MCF 10A (cell line): ENCODE results near the gene FIZ1. TPM values are rescaled to one million over a fixed set of nuclear protein-coding genes. Genes with fewer than 3 reads are reported as not detected.
A peak's percentile ranks its signal among the peaks of the same experiment; 100 is the strongest.

Source experiments
- BruUV-seq: library from RNA; stranded (reverse); fragments of 400-500 nt; replicated peaks from 2 replicates; lab custom pipeline; 2021; lab: Mats Ljungman, UMichigan
- CTCF ChIA-PET: fragments of 300-600 bp; sonication (Branson Sonifier 250); formaldehyde crosslinking; extraction: SDS; loops from one replicate; lab custom pipeline; 2021; ENCODE audit warnings: antibody characterized with exemption, inconsistent platforms; lab: Yijun Ruan, JAX
- POLR2A ChIA-PET: fragments of 300-600, 350-650 bp; sonication (Branson Sonifier 250); formaldehyde crosslinking; extraction: SDS; loops from one replicate; lab custom pipeline; 2020; ENCODE audit warnings: antibody characterized with exemption, inconsistent platforms; lab: Yijun Ruan, JAX
- DNase-seq: peaks from one replicate; pipeline ENCODE4 v3.0.0-alpha.2; 2018; ENCODE audit not compliant: unreplicated experiment
- H3K27ac Mint-ChIP-seq: one replicate; pipeline ENCODE4 v1.8.0; 2022; ENCODE audit warnings: mild to moderate bottlenecking, low read depth, mixed read lengths; ENCODE audit not compliant: unreplicated experiment
- H3K27me3 Mint-ChIP-seq: one replicate; pipeline ENCODE4 v1.8.0; 2022; ENCODE audit warnings: mixed read lengths; ENCODE audit not compliant: insufficient read depth, unreplicated experiment
- H3K36me3 Mint-ChIP-seq: one replicate; pipeline ENCODE4 v1.8.0; 2022; ENCODE audit warnings: mild to moderate bottlenecking, moderate library complexity, mixed read lengths; ENCODE audit not compliant: insufficient read depth, unreplicated experiment
- H3K4me1 Mint-ChIP-seq: one replicate; pipeline ENCODE4 v1.8.0; 2022; ENCODE audit warnings: mixed read lengths; ENCODE audit not compliant: insufficient read depth, unreplicated experiment
- H3K4me3 Mint-ChIP-seq: one replicate; pipeline ENCODE4 v1.8.0; 2022; ENCODE audit warnings: mild to moderate bottlenecking, moderate library complexity, mixed read lengths; ENCODE audit not compliant: unreplicated experiment
- H3K9me3 Mint-ChIP-seq: one replicate; pipeline ENCODE4 v1.8.0; 2022; ENCODE audit warnings: mixed read lengths; ENCODE audit not compliant: unreplicated experiment
- CTCF ChIP-seq: fragments of 200-600 bp; IDR thresholded peaks from one replicate; pipeline ENCODE4 v1.8.0; 2022; ENCODE audit warnings: antibody characterized with exemption, mild to moderate bottlenecking; ENCODE audit not compliant: unreplicated experiment
- intact Hi-C: fragments of 100-400 bp; cut with micrococcal nuclease; formaldehyde crosslinking; loops from 2 replicates; pipeline ENCODE4 v1.14.1; 2022
- total RNA-seq: library from RNA; stranded (reverse); gene quantifications from 2 replicates; pipeline ENCODE4 v1.2.3, GENCODE V29; 2022

Gene FIZ1
- total RNA-seq, 1 experiment from 2014 or later = 16.3 TPM

- no peak for TF ChIP-seq CTCF
- H3K9me3 Mint-ChIP-seq = no peaks in the 10 kb centered on the region
- H3K4me1 Mint-ChIP-seq = peaks cover 42% of the 10 kb centered on the region
- peak within 1 kb of the TSS; percentile 99 for H3K27ac Mint-ChIP-seq
- POLR2A ChIA-PET = interaction anchor here (0.5 to 2.6 kb wide), 27 partner anchors 8 to 1462 kb away, joined by 3 to 26 read pairs (median 5); partner anchors contain the start of genes CNOT3, NAT14, PPP1R12C and PPP6R1
- H3K27me3 Mint-ChIP-seq = no peaks in the 10 kb centered on the region
- intact Hi-C loops = loop anchor here (1.0 kb wide), 2 partner anchors 42 to 341 kb away; partner anchors contain the start of gene PPP6R1
- BruUV-seq = no TSS peak
- peak within 1 kb of the TSS; percentile 97 for H3K4me3 Mint-ChIP-seq
- CTCF ChIA-PET = interaction anchor here (0.5 to 1.2 kb wide), 3 partner anchors 12 to 539 kb away, joined by 3 to 4 read pairs (median 3); no protein-coding TSS in a partner anchor
- peak; percentile 94 for DNase-seq
- peaks cover 28% of the 10 kb centered on the region for H3K36me3 Mint-ChIP-seq
Observed at GRCh38 chr19:55599842-55600661, 735 bp upstream of the FIZ1 start, which contains the start of gene ZNF524. ZNF524 (plus strand) TSS chr19:55600288; CDS start chr19:55602113, 1,825 bp downstream.

DNA sequence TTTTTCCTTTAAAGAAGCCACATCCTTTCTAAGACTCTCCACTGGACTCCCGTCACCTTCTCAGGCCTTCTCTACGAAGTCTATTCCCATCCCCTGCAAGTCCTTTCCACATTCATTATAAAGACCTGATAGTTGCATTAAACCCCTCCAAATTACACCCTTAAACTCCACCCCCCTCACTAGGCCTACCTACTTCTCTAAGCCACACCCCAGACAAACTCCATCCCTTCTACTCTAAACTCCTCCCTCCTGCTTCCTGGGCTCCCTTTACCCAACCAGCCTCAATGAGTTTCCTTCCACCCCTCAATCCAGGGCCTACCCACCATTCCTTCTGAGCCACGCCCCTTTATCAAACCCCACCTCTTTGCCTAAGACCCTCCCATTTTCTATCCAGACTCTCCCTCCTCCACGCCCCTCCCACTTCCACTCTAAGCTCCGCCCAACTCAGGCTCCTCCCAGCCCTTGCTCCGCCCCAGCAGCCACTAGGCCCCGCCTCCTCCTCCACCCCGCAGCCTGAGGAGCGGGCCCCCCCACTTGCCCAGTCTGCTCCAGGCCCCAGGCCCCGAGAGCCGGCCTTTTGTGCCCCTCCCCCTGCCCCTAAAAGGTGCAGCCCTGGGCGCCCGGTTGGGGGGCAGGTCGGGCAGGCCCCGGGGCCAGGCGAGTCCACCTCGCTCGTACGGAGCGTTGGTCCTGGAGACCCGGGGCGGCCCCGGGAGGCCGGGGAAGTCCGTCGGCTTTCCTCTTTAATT, 424 bp downstream of the FIZ1 start:
- peak; percentile 96 for DNase-seq
- Mint-ChIP-seq H3K9me3 (no peaks in the 10 kb centered on the region), H3K36me3 (peaks cover 31% of the 10 kb centered on the region), H3K27me3 (no peaks in the 10 kb centered on the region), H3K4me3 (peak overlapping the region; percentile 97), H3K27ac (peak overlapping the region; percentile 99), H3K4me1 (peaks cover 34% of the 10 kb centered on the region)
- BruUV-seq = no TSS peak
- POLR2A ChIA-PET = interaction anchor here (0.6 to 2.6 kb wide), 23 partner anchors 9 to 1399 kb away, joined by 3 to 26 read pairs (median 5); partner anchors contain the start of genes NAT14, PPP1R12C, PPP6R1 and RDH13
- no peak for TF ChIP-seq CTCF
- intact Hi-C loops = loop anchor here (1.0 kb wide), 2 partner anchors 43 to 340 kb away; partner anchors contain the start of gene PPP6R1
- CTCF ChIA-PET = interaction anchor here (0.6 to 1.2 kb wide), 4 partner anchors 9 to 86 kb away, joined by 3 to 4 read pairs (median 4); no protein-coding TSS in a partner anchor

DNA sequence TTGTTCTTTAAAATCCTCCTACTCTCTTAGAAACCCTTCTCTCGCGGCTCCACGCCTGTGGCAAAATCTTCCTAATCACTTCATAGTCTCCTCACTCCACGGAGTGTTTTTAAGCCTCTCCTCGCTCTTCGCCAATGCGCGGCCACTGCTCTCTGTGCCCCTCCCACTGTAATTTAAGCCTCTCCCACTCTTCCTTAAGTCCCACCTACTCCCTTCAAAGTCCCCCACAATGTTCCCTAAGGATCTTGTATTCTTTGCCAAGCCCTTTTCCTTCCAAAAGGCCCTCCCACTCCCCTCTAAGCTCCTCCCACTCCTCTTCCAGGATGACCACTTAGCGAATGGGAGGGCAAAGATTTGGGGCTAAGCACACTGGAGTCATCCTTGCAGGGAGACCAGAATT, 1.3 kb downstream of the FIZ1 start:
- CTCF ChIA-PET = interaction anchor here (0.6 to 1.0 kb wide), 2 partner anchors 93 to 94 kb away, joined by 3 read pairs; no protein-coding TSS in a partner anchor
- Mint-ChIP-seq H3K4me3 (no peak overlapping the region), H3K9me3 (no peaks in the 10 kb centered on the region), H3K36me3 (peaks cover 28% of the 10 kb centered on the region), H3K27me3 (no peaks in the 10 kb centered on the region), H3K27ac (no peak overlapping the region), H3K4me1 (peaks cover 27% of the 10 kb centered on the region)
- TF ChIP-seq CTCF = no peak
- BruUV-seq = no TSS peak
- POLR2A ChIA-PET = interaction anchor here (0.8 to 2.6 kb wide), 4 partner anchors 10 to 45 kb away, joined by 3 to 26 read pairs (median 17); partner anchors contain the start of genes ZNF581 and ZNF784
- intact Hi-C loops = no loop called here
- DNase-seq = no peak
